Kidney glomerular epithelial cell (primary cell): Measurements from ENCODE around the gene SSPN.

Experiments
- DNase-seq: peaks from one replicate; lab custom pipeline; 2025; lab: John Stamatoyannopoulos, UW

SSPN gene

DNA sequence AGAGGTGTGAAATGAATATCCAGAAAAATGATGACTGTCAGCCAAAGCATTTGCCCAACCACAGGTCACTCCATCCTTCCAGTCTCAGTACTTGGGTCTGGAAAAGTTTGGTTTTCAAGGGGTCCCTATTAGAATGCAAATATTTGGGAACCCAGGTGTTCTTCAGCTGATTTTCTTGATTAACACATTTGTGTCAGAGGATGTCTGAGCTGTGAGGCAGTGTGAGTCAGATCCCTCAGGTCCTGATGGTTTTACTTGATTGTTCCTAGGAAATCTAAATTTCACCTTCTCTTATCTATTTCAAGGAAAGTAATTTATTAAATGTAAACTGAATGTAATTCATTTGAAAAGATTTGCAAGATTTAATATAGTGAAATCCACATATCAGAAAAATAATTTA, 71.5 kb downstream of the SSPN start:
- no peak for DNase-seq

DNA sequence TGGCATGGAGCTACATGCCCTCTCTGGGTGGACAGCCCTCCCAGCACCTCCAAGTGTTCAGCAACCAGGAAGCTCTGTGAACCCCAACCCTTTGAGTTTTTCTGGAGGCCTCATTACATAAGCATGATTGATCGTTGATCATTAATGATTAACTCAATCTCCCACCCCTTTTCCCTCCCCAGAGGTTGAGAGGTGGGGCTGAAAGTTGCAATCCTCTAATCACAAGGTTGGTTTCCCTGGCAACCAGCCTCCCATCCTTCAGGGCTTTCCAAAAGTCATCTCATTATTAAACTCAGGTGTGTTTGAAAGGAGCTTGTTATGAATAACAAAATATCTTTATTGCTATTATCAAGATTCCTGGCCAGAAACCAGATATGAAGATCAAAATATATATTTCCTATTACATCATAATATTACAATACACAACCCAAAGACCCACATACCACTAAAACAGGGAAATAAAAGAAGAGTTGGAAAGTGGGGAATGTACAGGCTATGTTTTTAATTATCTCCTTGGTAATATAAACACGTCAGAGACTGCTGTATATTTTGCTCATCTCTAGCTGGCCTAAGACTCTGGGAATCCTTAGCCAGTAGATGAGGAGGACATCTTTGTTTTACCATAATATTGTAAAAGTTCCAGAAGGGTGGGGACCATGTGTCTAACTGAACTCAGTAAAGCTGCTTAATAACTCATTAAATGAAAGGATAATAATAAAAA, 73.6 kb downstream of the SSPN start:
- DNase-seq, result no peak

DNA sequence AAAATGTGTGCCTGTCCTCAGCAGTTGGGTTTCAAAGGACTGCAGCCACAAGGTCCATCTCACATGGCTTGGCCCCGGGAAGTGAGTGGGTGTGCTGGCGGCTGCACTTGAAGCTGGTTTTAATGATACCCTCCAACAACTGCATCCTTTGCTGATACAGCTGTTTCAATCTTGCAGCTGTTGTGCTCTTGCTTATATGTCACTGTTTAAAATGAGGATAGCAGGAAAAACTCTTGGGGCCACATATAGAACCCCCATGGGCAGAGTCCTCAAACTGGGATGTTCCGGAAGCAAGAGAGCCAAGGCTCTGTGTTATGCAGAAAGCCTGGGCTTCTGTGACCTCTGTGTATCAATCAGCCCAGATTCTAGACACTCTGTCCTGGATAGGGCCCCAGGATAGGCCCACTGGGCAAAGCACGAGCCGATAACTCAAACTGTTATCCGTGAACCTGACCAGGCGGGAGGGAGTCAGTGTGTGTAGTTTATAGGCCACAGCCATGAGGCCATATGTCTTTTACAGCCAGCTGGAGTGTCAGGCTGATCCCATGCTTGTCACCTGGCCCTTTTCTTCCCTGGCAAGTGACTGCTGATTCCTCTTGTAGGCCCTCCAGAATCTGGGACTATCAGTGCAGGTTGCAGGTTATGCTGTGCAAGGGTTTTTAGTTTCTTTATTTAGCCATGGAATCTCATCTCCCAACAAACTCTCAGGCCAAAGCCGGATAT, 74.3 kb downstream of the SSPN start:
- DNase-seq, result no peak

DNA sequence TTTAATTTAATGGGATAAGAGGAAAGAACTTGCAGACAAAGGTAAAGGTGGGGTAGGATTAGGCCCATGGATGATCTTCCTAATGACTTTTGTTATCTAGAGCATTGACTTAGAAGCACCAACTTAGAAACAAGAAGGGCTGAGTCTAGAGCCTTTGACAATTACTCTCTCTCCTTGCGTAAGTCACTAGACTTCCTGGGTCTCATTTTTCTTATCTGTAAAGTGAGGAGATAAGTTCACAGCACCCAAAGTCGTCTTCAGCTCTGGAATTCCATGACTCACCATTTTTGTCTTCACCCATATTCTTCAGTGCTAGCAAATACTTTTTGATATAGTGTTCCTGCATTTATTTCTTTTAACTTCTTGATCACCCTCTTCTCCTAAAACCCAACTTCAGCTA, 75.7 kb downstream of the SSPN start:
- DNase-seq, result peak; percentile 56

DNA sequence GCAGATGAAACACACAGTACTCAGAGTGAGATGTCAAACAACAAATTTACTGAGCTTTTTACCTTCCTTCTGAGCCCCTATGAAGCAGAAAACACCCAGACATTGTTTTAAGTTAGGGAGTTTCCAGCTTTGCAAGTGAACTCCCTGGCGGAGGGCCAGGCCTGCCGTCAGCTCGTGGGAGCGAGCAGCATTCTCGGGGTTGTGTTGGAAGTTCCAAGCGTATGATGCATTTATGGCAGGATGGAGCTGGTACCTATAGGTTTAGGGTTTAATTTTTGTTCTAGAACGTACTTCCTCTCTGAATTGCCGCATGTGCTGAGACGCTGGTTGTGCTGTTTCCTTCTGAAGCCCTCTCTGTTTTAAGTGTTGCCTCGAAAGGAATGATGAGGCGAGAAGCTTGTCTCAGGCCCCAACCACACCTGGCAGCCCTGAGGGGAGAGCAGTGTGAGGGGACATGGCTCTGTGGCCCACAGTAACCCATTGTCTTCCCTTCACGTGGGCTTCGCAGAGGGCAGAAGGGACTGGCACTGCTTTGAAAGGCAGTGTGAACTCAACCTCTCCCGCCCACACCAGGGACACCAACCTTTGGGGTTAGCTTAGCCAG, 76.6 kb downstream of the SSPN start:
- DNase-seq, result peak; percentile 87

DNA sequence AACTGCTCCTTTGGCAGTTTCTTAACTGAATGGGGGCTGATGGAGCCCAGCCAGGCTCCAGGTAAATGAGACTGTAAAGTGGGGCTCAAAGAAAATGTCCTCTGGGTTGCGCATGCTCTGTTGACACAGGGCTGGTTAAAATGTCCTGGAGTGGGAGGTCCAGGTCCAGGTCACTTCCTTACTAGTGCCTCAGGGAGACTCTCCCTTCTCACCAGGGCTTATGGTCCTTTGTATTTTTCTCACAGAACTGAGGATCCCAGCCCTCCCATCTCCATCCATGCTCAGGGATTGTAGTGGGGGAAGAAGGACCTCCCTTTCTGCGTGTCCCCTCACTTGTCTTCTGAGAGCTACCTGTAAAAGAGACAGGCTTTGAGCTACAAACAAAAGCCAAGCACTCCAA, 77.5 kb downstream of the SSPN start:
- no peak for DNase-seq

DNA sequence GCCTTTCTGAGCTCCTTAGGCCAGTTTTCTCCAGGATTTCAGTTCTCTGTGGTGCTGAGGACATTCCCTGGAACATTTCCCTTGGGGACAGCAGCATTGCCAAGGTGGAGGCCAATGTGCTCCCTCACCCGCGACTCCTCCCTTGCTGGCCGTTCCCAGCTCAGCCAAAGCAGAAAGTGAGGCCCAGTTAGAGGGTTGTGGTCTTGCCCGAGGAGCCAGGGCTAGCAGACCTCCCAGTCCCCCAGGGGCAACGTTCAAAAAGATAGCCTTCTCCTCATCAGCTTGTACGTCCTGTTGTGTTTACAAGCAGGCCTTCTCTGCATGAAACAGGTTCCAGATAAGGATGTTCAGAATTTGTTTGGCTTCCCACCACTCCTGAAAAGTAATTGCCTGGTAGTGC, 78.4 kb downstream of the SSPN start:
- no peak for DNase-seq

DNA sequence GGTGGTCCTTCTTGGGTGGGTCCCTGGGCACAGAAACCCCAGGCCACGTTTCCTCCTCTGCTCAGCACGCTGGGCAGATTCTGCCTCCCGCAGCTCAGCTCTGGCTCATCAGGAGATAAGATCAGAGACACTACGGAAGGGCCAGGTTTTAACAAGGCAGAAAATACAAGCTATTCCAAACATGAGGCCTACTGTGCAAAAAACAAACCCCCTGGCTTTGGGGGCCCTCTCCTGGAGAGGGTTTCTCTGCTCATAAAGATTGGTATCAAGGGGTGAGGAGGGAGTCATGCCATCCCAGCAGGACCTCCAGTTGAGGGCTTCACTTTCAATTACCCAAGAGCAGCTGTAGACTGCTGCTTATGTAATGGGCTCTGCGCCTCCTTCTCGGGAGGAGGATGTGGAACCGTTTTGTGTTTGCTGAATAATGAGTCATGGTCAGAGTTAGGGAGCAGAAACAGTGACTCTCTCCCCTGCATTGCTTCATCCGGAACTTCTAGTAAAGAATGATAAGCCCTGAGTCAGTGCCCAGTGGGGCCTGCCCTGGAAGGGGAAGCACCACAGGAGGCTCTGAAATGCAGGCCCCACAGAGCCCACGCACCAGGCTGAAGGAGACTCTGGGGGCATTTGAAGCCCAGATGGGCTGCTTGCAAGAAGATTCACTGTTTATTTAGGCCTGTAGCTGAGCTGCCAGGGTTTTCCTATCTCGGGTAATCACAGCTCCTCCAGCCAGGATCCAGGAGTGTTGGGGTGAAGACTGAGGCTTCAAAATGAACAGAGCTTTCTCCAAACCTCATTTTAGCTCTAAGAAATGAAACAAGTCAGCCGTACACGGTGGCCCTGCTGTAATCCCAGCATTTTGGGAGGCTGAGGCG, 79.3 kb downstream of the SSPN start:
- peak; percentile 99 for DNase-seq

DNA sequence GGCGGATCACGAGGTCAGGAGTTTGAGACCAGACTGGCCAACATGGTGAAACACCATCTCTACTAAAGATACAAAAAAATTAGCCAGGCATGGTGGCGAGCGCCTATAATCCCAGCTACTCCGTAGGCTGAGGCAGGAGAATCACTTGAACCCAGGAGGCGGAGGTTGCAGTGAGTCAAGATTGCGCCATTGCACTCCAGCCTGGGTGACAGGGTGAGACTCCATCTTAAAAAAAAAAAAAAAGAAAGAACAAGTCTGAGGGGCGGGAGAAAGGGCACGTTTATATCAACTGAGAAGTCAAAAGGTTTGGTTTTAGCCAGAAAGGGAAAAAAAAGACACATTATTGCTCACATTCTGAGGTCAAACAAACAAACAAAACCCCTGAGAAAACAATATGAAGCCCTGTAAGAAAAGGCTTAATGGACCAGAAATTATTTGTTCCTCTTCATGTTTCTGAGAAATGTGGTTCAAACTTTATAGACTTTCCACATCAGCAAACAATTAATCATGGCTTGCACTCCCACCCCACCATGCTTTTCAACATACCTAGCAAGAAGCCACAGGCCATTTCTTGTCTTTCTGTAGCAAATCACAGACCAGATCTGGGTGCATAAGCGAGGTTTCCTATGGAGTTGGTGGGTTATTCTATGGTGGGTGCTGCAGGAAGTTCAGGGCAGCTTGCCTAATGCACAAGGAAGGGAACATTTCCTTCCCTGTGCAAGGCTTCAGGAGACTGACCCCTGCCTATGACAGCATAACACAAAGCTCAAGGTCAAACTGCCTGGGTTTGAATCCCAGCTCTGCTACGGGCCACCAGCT, 80.1 kb downstream of the SSPN start:
- peak; percentile 68 for DNase-seq

DNA sequence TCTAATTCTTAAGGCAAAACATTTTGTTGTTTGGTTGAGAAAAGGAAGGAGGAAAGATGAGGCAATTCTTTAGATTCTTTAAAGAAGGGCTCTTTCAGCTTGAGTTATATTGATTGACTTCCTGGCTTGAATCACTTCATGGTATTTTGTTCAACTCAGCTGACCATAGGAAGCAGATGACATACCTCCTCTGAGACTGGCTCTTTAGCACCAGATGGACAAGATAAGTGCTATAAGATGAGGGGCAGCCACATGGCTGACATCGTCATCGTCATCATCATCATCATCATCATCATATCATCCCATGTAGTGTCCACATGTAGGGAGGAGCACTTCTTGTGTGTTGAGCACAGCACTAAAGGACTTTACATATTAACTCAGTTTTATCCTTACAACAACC, 81.3 kb downstream of the SSPN start:
- peak; percentile 27 for DNase-seq

DNA sequence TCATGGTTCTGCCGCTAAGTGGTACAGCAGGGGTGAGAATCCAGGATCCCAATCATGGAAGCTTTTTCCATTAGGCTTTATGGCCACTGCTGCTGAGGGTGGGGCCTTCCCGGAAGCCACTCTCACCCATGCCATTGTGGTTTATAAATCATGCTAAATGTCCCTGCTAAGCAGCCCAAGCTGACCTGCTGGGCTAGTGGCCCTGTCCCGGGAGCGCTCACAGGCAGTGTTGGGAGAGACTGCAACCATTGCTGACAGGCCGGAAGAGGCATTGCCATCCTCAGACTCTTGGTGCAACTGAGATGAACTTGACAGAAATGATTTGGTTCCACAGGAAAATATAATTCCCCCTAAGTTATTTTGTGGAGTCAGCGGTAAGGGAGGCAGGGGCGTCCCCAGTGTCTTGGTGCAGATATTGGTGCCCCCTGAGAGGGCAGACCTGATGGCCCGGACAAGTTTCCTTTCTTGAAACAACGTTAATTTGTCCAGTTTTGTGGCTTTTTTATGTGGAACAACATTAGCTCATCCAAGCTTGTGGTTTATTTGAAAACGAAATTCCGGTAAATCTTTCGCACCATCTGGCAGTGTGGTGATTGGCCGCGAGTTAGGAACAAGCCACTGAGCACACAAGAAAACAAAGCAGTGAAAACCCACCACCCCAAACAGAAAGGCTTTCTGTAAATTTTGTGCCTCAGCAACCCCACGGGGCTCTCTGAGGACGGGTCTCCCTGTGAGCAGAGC, 82.3 kb downstream of the SSPN start:
- DNase-seq, result no peak

DNA sequence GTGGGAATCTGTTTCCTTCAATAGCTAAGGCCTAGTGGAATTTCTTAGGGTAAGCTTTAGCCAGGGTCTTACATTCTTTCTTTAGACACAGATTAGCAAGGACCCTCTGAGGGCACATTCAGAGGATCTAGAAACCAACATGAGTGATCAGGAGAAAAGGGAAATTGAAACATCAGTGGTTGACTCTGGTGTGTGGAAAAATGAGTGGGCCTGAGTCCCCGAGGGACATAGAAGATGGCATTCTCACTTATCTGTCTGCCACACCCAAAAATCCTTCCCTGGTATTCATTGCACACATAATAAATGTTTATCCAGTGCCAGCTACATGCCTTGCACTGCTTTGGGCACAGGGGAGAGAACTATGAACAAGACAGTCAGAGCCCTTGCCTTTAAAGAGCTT, 82.9 kb downstream of the SSPN start:
- no peak for DNase-seq

DNA sequence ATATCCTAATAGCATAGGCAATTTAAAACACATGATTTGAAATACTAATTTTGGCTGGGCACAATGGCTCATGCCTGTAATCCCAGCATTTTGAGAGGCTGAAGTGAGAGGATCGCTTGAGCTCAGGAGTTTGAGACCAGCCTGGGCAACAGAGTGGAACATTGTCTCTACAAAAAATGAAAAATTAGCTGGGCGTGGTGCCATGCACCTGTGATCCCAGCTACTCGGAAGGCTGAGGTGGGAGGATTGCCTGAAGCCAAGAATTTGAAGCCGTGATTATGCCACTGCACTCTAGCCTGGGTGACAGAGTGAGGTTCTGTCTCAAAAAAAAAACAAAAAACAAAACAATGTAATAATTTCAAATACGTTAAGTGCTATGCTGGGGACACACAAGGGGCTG, 83.3 kb downstream of the SSPN start:
- no peak for DNase-seq

DNA sequence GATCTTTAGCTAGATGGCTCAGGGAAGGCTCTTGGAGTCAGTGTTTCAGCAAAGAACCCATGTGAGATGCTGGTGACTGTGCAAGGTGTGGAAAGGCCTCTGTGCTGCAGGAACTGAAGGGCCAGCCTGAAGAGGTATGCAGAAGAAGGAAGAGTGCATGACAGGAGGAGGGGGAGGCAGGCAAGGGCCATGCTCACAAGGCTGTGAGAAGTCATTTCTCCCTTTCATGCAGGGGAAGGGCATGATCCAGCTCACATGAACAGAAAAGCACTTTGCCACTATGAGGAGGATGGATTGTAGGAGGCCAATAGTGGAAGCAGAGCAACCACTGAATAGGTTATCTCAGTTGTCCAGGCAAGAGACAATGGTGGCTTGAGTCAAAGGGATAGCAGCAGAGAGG, 83.7 kb downstream of the SSPN start:
- no peak for DNase-seq

DNA sequence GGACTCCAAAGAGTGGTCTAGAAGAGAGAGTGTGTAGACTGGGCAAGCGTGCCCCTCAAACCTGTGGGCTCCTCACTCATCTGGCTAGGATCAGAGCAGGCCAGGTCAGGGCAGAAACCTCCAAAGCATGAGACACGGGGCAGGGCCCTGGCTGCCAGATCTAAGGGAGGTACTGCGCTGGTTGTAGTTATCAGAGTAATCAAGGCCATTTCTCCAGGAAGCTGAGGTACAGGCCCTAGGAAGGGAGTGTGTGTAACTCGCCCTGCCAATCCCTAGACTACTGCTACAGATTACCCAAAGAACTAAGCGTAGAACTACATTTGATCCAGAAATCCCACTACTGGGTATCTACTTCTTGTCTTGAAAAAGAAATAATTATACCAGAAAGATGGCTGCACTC, 84.5 kb downstream of the SSPN start:
- DNase-seq, result no peak

DNA sequence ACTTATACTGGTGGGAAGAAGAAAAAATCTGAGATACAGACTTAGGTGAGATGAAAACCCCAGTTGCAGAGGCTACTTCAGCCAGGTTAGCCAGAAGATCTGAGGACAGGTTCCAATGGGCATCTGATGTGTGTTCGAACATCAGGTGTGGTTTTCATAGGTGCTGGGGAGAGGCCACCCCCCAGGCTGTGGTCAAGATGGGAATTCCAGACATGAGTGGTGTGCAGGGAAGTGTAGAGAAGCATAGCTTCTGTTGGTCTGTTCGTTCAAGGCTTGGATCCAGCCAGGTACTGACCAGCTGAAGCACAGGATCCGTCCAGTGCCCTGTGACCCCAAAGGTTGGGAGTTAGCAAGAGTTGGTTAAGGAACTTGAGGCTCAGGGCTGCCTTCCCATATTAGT, 85.5 kb downstream of the SSPN start:
- DNase-seq, result peak; percentile 84

DNA sequence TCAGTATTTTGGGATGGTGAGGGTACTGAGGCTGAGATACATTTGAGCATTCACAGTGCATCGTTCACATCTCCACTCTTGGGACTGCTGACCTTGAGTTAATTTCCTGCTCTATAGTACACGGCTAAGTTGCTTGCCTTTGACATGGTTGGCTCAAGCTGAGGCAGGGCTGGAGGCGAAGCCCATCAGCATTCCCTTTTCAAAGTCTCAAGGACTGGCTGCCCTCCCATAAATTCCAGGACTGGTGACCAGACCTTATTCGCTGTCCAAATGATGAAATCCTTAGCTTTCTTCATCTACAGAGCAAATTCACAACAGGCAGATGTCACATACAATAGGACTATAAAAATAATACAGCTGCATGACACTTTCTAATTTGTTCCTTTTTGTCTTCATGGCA, 85.9 kb downstream of the SSPN start:
- DNase-seq, result no peak

DNA sequence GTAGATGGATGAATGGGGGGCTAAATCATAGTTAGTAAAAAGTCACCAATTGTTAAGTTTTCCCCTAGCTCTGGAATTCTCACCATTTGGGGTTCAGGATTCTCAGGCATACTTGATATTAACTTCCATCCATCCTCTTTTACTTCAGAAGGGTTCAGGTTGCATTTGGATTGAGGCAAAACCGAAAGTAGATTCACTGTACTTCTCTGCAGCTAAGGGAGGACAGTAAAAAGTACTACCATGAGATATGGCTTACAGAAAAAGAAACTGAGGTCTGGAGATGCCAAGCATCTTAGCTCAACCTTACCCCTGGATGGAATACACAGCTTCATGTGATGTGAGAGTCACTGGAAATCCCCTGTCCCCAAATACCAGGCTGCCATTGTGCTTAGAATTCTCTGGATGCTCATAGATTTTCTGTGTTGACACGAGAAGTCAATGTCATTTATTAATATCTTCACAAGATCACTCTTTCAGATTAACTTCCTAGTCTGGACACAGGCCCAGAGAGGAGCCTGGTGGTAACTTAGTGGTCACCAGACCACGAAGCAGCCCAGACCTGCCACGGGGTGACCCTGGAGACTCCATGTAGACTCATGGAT, 87.1 kb downstream of the SSPN start:
- DNase-seq, result no peak

DNA sequence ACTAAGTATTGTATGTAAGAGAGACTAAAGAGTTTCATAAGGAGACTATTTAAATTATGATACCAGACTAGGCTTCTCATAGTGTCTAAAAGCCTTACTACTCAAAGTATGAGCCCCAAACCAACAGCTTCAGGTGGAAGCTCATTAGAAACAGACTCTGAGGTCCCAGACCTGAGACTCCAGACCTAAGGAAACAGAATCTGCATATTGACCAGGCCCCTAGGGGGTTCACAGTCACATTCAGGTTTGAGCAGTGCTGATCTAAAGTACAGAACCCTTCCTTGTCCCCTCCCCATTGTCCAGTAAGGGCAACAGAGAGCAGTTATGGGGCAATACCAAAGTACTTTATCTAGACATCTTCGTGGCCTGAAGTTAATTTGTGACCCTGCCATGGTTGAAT, 87.7 kb downstream of the SSPN start:
- no peak for DNase-seq

DNA sequence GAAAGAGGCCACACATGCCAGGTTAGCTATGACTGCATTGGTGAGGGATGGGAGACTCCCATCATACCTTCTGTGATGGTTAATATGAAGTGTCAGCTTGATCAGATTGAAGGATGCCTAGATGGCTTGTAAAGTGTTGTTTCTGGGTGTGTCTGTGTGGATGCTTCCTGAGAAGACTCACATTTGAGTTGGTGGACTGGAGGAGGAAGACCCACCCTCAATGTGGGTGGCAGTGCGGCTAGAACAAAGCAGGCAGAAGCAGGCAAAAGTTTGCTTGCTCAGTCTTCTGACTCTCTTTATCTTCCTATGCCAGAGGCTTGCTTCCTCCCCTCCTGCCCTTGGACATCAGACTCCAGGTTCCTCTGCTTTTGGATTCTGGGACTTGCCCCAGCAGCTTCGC, 88.2 kb downstream of the SSPN start:
- DNase-seq, result no peak

DNA sequence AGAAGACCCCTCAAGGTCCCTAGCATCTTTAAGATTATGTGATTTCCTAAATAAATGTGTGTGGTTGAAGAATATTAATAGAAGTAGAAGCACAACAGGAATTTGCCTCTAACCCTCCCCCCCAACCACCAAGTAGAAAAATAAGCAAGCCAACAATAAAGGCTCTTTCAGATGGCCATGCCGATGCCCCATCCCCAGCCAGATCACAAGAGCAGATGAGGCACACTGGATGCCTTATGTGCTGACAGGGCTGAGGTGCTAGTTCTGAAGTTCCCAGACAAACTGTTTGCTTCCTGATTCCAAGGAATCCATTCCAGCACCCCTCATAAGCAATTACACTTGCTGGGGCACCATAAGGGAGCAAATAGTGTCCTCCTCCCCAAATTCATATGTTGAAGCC, 90.0 kb downstream of the SSPN start:
- no peak for DNase-seq
